ENCODE results near the gene TBX3. TPM values are rescaled to one million over a fixed set of nuclear protein-coding genes. Genes with fewer than 3 reads are reported as not detected.

Gene TBX3
- polyA plus RNA-seq, 2 of the 4 experiments (the other 2 are of a cell fraction) = 22.8 to 28.0 TPM

Small RNAs within 50 kb of the gene (small RNA-seq; reads per million reads assigned to genes)
- 0 reads per million in 6 experiments for gene RF00019

Measured in A549 (cell line).